Mammary epithelial cell (primary cell): ENCODE data around the gene SPTBN1.

Experiments
- CTCF ChIP-seq, 2 donors: IDR thresholded peaks in 1 of 2; conservative IDR thresholded peaks in 1 of 2; 2 replicates each; pipeline ENCODE4 v1.5.1; 2011 to 2012; ENCODE audit warnings: inconsistent platforms in 2 of 2, low read length in 2 of 2, mild to moderate bottlenecking in 2 of 2, control low read depth in 1 of 2, low read depth in 1 of 2; ENCODE audit not compliant: insufficient read depth in 1 of 2; ENCODE audit errors: extremely low read depth in 1 of 2
- EZH2 ChIP-seq: IDR thresholded peaks from 2 replicates; pipeline ENCODE4 v1.6.1; 2012; ENCODE audit warnings: low read length, inconsistent platforms, borderline replicate concordance

DNA sequence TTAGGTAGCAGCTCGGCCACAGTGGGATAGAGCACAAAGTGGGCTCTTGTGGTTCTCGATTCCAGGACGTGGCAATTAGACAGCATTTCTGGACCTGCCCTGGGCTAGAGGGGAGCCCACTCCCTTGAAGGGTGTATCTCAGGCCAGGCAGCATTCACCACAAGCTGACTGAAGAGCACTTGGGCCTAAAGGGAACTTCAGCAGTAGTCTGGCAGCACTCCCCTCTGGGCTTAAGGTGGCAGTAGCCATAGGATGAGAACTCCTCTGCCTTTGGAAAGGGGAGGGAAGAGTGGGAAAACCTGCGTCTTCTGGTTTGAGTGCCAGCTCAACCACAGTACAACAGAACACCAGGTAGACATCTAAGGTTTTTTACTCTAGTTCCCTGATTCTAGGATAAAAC, 239.3 kb downstream of the SPTBN1 start:
- no peak for TF ChIP-seq CTCF (conservative IDR thresholded peaks at IDR 0.05 in 1 of 2, IDR thresholded peaks at IDR 0.05 in 1 of 2; ENCODE audit: extremely low read depth in 1 of 2, insufficient read depth in 1 of 2, low read depth in 1 of 2, low read length in 2 of 2)
- TF ChIP-seq EZH2 = no peak
